MM.1S (cell line): ENCODE measurements around the gene APOA4.

Experiments used
- DNase-seq: peaks from one replicate; pipeline ENCODE4 v3.0.0-alpha.2; 2015
- H2AFZ ChIP-seq: fragments of 300-600 bp; sonication (generic); 2 replicates; pipeline ENCODE4 v1.6.0; 2016; ENCODE audit warnings: antibody characterized with exemption, low read length
- H3F3A ChIP-seq: fragments of 300-600 bp; sonication (generic); 2 replicates; pipeline ENCODE4 v1.6.1; 2016; ENCODE audit warnings: mild to moderate bottlenecking, antibody characterized with exemption, low read length, moderate library complexity, mixed read lengths; ENCODE audit not compliant: insufficient read depth
- H3K27ac ChIP-seq: fragments of 300-600 bp; sonication (generic); 2 replicates; pipeline ENCODE4 v1.5.1; 2016; ENCODE audit warnings: mild to moderate bottlenecking, low read length
- H3K27me3 ChIP-seq: fragments of 300-600 bp; sonication (generic); replicated peaks from 2 replicates; pipeline ENCODE4 v1.6.0; 2016; ENCODE audit warnings: low read length; ENCODE audit not compliant: insufficient read depth
- H3K36me3 ChIP-seq: fragments of 300-600 bp; sonication (generic); replicated peaks from 2 replicates; pipeline ENCODE4 v1.6.1; 2016; ENCODE audit warnings: mild to moderate bottlenecking, low read length, mixed read lengths; ENCODE audit not compliant: insufficient read depth
- H3K4me1 ChIP-seq: fragments of 300-600 bp; sonication (generic); 2 replicates; pipeline ENCODE4 v1.6.1; 2016; ENCODE audit warnings: low read length, mixed read lengths
- H3K4me2 ChIP-seq: fragments of 300-600 bp; sonication (generic); 2 replicates; pipeline ENCODE4 v1.6.0; 2016; ENCODE audit warnings: low read depth, low read length
- H3K4me3 ChIP-seq: fragments of 300-600 bp; sonication (generic); 2 replicates; pipeline ENCODE4 v1.5.1; 2016; ENCODE audit warnings: low read length, mixed read lengths
- H3K79me2 ChIP-seq: fragments of 300-600 bp; sonication (generic); 2 replicates; pipeline ENCODE4 v1.6.1; 2016; ENCODE audit warnings: mixed run types, low read length, mixed read lengths
- H3K9ac ChIP-seq: fragments of 300-600 bp; sonication (generic); 2 replicates; pipeline ENCODE4 v1.6.1; 2016; ENCODE audit warnings: low read length, mixed read lengths
- H3K9me2 ChIP-seq: fragments of 300-600 bp; sonication (generic); replicated peaks from 2 replicates; pipeline ENCODE4 v1.6.1; 2016; ENCODE audit warnings: mild to moderate bottlenecking, low read length, mixed read lengths; ENCODE audit not compliant: insufficient read depth
- H3K9me3 ChIP-seq: fragments of 300-600 bp; sonication (generic); replicated peaks from 2 replicates; pipeline ENCODE4 v1.6.1; 2016; ENCODE audit warnings: mild to moderate bottlenecking, low read length, mixed read lengths; ENCODE audit not compliant: insufficient read depth
- H4K20me1 ChIP-seq: fragments of 300-600 bp; sonication (generic); 2 replicates; pipeline ENCODE4 v1.6.1; 2016; ENCODE audit warnings: mild to moderate bottlenecking, low read length, moderate library complexity, mixed read lengths; ENCODE audit not compliant: insufficient read depth
- CTCF ChIP-seq: fragments of 300-600 bp; sonication (generic); IDR thresholded peaks from 2 replicates; pipeline ENCODE4 v1.5.1; 2016; ENCODE audit warnings: antibody characterized with exemption, low read length, mixed read lengths
- EZH2 ChIP-seq: fragments of 300-600 bp; sonication (generic); optimal IDR thresholded peaks from 2 replicates; pipeline ENCODE3; 2017; ENCODE audit warnings: low read depth, mild to moderate bottlenecking, antibody characterized with exemption, low read length, mixed read lengths
- EZH2phosphoT487 ChIP-seq: fragments of 300-600 bp; sonication (generic); IDR thresholded peaks from 2 replicates; pipeline ENCODE4 v1.6.1; 2018; ENCODE audit warnings: antibody characterized with exemption, low read length

APOA4 gene

GRCh38 chr11:116825854-116826750 lies 3.0 kb upstream of the APOA4 start:
- no peak overlapping the region for H3K4me2 ChIP-seq
- H3K79me2 ChIP-seq, result no peaks in the 10 kb centered on the region
- H3K4me3 ChIP-seq, result no peak overlapping the region
- H3K9ac ChIP-seq, result no peak overlapping the region
- no peaks in the 10 kb centered on the region for H3F3A ChIP-seq
- TF ChIP-seq EZH2phosphoT487 (no peak), CTCF (no peak), EZH2 (no peak)
- no peaks in the 10 kb centered on the region for H3K36me3 ChIP-seq
- H3K9me2 ChIP-seq, result no peaks in the 10 kb centered on the region
- H2AFZ ChIP-seq, result no peak overlapping the region
- H3K27ac ChIP-seq, result no peak overlapping the region
- H3K9me3 ChIP-seq, result no peaks in the 10 kb centered on the region
- no peaks in the 10 kb centered on the region for H3K27me3 ChIP-seq
- DNase-seq, result no peak
- H3K4me1 ChIP-seq, result no peaks in the 10 kb centered on the region
- H4K20me1 ChIP-seq, result no peaks in the 10 kb centered on the region

- Histone ChIP-seq H3K9ac (no peak overlapping the region), H3K79me2 (no peaks in the 10 kb centered on the region), H3K9me3 (no peaks in the 10 kb centered on the region), H3F3A (no peaks in the 10 kb centered on the region), H3K4me1 (no peaks in the 10 kb centered on the region), H3K4me2 (no peak overlapping the region), H3K4me3 (no peak overlapping the region), H3K27me3 (no peaks in the 10 kb centered on the region), H3K27ac (no peak overlapping the region), H4K20me1 (no peaks in the 10 kb centered on the region), H2AFZ (no peak overlapping the region), H3K36me3 (no peaks in the 10 kb centered on the region), H3K9me2 (no peaks in the 10 kb centered on the region)
- TF ChIP-seq CTCF, result no peak
- TF ChIP-seq EZH2, result no peak
- TF ChIP-seq EZH2phosphoT487, result no peak
- DNase-seq, result no peak
Observed at GRCh38 chr11:116825434-116825833, 2.3 kb upstream of the APOA4 start.

- no peak overlapping the region for H3K4me3 ChIP-seq
- DNase-seq, result no peak
- H3K9me3 ChIP-seq, result no peaks in the 10 kb centered on the region
- H3F3A ChIP-seq, result no peaks in the 10 kb centered on the region
- no peaks in the 10 kb centered on the region for H3K79me2 ChIP-seq
- H4K20me1 ChIP-seq, result no peaks in the 10 kb centered on the region
- H3K4me1 ChIP-seq, result no peaks in the 10 kb centered on the region
- H3K27ac ChIP-seq, result no peak overlapping the region
- H3K36me3 ChIP-seq, result no peaks in the 10 kb centered on the region
- TF ChIP-seq CTCF, result no peak
- no peak for TF ChIP-seq EZH2
- no peak for TF ChIP-seq EZH2phosphoT487
- H3K4me2 ChIP-seq, result no peak overlapping the region
- no peak overlapping the region for H2AFZ ChIP-seq
- no peaks in the 10 kb centered on the region for H3K27me3 ChIP-seq
- H3K9ac ChIP-seq, result no peak overlapping the region
- H3K9me2 ChIP-seq, result no peaks in the 10 kb centered on the region
Observed at GRCh38 chr11:116822575-116822974, 529 bp downstream of the APOA4 start.
